ENCODE measurements around the gene LRRIQ1.

DNA sequence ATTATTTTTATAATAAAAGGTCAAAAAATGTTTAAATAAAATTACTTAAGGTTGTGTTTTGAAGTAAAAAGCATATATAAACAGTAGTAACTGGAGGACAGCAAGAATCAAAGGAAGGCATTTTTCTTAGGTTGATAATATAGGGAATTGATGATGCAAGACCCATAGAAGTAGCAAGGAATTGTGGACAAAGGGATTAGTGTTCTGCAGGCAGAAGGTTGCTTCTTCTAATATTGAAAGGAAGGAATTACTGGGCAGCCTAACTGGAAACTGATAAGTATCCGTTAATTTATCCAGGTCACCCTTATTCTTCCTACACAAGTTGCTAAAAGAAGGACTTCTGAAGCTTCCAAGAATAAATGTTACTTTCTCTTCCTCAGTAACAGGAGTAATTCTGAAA, 189.3 kb downstream of the LRRIQ1 start:
- TF ChIP-seq, protein P1, sequence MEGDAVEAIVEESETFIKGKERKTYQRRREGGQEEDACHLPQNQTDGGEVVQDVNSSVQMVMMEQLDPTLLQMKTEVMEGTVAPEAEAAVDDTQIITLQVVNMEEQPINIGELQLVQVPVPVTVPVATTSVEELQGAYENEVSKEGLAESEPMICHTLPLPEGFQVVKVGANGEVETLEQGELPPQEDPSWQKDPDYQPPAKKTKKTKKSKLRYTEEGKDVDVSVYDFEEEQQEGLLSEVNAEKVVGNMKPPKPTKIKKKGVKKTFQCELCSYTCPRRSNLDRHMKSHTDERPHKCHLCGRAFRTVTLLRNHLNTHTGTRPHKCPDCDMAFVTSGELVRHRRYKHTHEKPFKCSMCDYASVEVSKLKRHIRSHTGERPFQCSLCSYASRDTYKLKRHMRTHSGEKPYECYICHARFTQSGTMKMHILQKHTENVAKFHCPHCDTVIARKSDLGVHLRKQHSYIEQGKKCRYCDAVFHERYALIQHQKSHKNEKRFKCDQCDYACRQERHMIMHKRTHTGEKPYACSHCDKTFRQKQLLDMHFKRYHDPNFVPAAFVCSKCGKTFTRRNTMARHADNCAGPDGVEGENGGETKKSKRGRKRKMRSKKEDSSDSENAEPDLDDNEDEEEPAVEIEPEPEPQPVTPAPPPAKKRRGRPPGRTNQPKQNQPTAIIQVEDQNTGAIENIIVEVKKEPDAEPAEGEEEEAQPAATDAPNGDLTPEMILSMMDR (conservative IDR thresholded peaks at IDR 0.05) = no peak
- TF ChIP-seq EZH2 (IDR thresholded peaks at IDR 0.05; ENCODE audit: low read depth) = no peak

Data from PC-9 (cell line).